ENCODE data around the gene COG7.

- TF ChIP-seq CTCF (IDR thresholded peaks at IDR 0.05) (peak in 1 of 4 experiments; percentile 40), POLR2A (IDR thresholded peaks at IDR 0.05) (no peak), POLR2AphosphoS5 (IDR thresholded peaks at IDR 0.05) (no peak)
These were observed 20.5 kb downstream of the COG7 start for GRCh38 chr16:23432176-23433128.
